ENCODE results near the gene DHX35. TPM values are rescaled to one million over a fixed set of nuclear protein-coding genes. Genes with fewer than 3 reads are reported as not detected.

DHX35 gene
- total RNA-seq, 1 experiment from 2014 or later, result 11.2 TPM

GRCh38 chr20:38987777-38988176 is 25.6 kb downstream of the DHX35 start:
- no peak overlapping the region for H3K4me3 ChIP-seq (replicated peaks in 1 of 2; ENCODE audit: low read depth in 1 of 2, low read length in 2 of 2)
- BruUV-seq (replicated peaks), result no TSS peak
- peaks cover 2 to 6% of the 10 kb centered on the region in 2 experiments; a peak in 1 of 4 replicates for H3K36me3 ChIP-seq (ENCODE audit: control insufficient read depth in 1 of 2, insufficient read depth in 2 of 2, low read length in 2 of 2)
- ATAC-seq (no peak), DNase-seq (ENCODE audit: low read depth, low spot score) (no peak)
- TF ChIP-seq CEBPB (IDR thresholded peaks at IDR 0.05; ENCODE audit: low read depth) (no peak), FOSL1 (IDR thresholded peaks at IDR 0.05; ENCODE audit: low read depth) (no peak), EZH2phosphoT487 (IDR thresholded peaks at IDR 0.05; ENCODE audit: borderline replicate concordance) (no peak), EZH2 (IDR thresholded peaks at IDR 0.05) (no peak), TCF7L2 (IDR thresholded peaks at IDR 0.05; ENCODE audit: borderline replicate concordance, extremely low read depth, insufficient read depth, insufficient read length) (no peak), ZBTB33 (IDR thresholded peaks at IDR 0.05; ENCODE audit: extremely low read depth, insufficient replicate concordance, low read length) (no peak), SIN3A (IDR thresholded peaks at IDR 0.05; ENCODE audit: low read depth) (no peak), SP1 (IDR thresholded peaks at IDR 0.05; ENCODE audit: low read depth) (no peak), POLR2A (IDR thresholded peaks at IDR 0.05; ENCODE audit: borderline replicate concordance, extremely low read depth, insufficient read depth, insufficient read length) (no peak), ZFX (IDR thresholded peaks at IDR 0.05) (no peak), SRF (IDR thresholded peaks at IDR 0.05; ENCODE audit: low read depth) (no peak), CBX3 (IDR thresholded peaks at IDR 0.05; ENCODE audit: low read depth) (no peak), YY1 (IDR thresholded peaks at IDR 0.05; ENCODE audit: extremely low read depth, insufficient replicate concordance, low read depth, low read length) (no peak)
- TF ChIP-seq, protein P1, sequence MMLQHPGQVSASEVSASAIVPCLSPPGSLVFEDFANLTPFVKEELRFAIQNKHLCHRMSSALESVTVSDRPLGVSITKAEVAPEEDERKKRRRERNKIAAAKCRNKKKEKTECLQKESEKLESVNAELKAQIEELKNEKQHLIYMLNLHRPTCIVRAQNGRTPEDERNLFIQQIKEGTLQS (IDR thresholded peaks at IDR 0.05), result no peak
- H3K27me3 ChIP-seq (ENCODE audit: insufficient read depth, low read length), result no peaks in the 10 kb centered on the region
- no peak overlapping the region for H3K4me2 ChIP-seq (ENCODE audit: low read length)
- H3K27ac ChIP-seq (ENCODE audit: low read depth, low read length), result no peak overlapping the region
- peaks cover 11 to 21% of the 10 kb centered on the region in 2 experiments for H3K4me1 ChIP-seq (ENCODE audit: control insufficient read depth in 1 of 2, insufficient read depth in 2 of 2, low read length in 2 of 2)
- intact Hi-C loops (cut with micrococcal nuclease), result no loop called here
- no peaks in the 10 kb centered on the region for H3K9me2 ChIP-seq (ENCODE audit: insufficient read depth)
- H3K79me2 ChIP-seq (ENCODE audit: insufficient read depth, low read length), result peaks cover 5% of the 10 kb centered on the region; the same call in 1 of the 2 replicates
- CTCF ChIA-PET, result no interaction called here
- RAD21 ChIA-PET (ENCODE audit: low non-redundant PET in 1 of 2, low total read pairs in 2 of 2, uncharacterized antibody in 2 of 2, unreplicated experiment in 2 of 2), result no interaction called here
- H4K20me1 ChIP-seq (ENCODE audit: insufficient read depth), result 0 out of 2 replicates have a peak, but pooled peaks cover 4% of the 10 kb centered on the region
- POLR2A ChIA-PET, result no interaction called here
- no peak overlapping the region for H3K9ac ChIP-seq (ENCODE audit: low read length)
- no peaks in the 10 kb centered on the region for H3K9me3 ChIP-seq (ENCODE audit: control insufficient read depth in 1 of 2, insufficient read depth in 1 of 2, low read depth in 1 of 2, low read length in 2 of 2)
- H2AFZ ChIP-seq (ENCODE audit: low read depth, low read length, poor library complexity, severe bottlenecking), result no peak overlapping the region

Data from HCT116 (cell line).